OCI-LY1 (cell line): ENCODE data around the gene BOD1.

Experiments used
- H2AFZ ChIP-seq: fragments of 200-600 bp; sonication (generic), shearing (Covaris generic); 2 replicates; pipeline ENCODE4 v1.6.0; 2014; ENCODE audit warnings: antibody characterized with exemption, mild to moderate bottlenecking, low read length
- H3F3A ChIP-seq: fragments of 200-600 bp; sonication (generic), shearing (Covaris generic); 2 replicates; pipeline ENCODE4 v1.6.0; 2014; ENCODE audit warnings: mild to moderate bottlenecking, antibody characterized with exemption, low read length, moderate library complexity; ENCODE audit not compliant: insufficient read depth
- H3K27ac ChIP-seq: fragments of 200-600 bp; sonication (generic); 2 replicates; pipeline ENCODE4 v1.5.1; 2014; ENCODE audit warnings: low read length, mixed run types, mild to moderate bottlenecking, low read depth; ENCODE audit not compliant: poor library complexity, severe bottlenecking
- H3K27me3 ChIP-seq: fragments of 200-600 bp; sonication (generic); 2 replicates; pipeline ENCODE4 v1.6.0; 2014; ENCODE audit warnings: antibody characterized with exemption, mild to moderate bottlenecking, low read length, moderate library complexity; ENCODE audit not compliant: insufficient read depth
- H3K36me3 ChIP-seq: fragments of 200-600 bp; sonication (generic); 2 replicates; pipeline ENCODE4 v1.6.1; 2014; ENCODE audit warnings: mild to moderate bottlenecking, antibody characterized with exemption, low read length, moderate library complexity, mixed read lengths; ENCODE audit not compliant: insufficient read depth
- H3K4me1 ChIP-seq: fragments of 200-600 bp; sonication (generic); 2 replicates; pipeline ENCODE4 v1.5.1; 2014; ENCODE audit warnings: mild to moderate bottlenecking, low read length, moderate library complexity; ENCODE audit not compliant: insufficient read depth, severe bottlenecking
- H3K4me2 ChIP-seq: fragments of 200-600 bp; sonication (generic), shearing (Covaris generic); 2 replicates; pipeline ENCODE4 v1.6.1; 2014; ENCODE audit warnings: low read length
- H3K4me3 ChIP-seq: fragments of 200-600 bp; sonication (generic); 2 replicates; pipeline ENCODE4 v1.5.1; 2014; ENCODE audit warnings: low read length, low read depth, mild to moderate bottlenecking, mixed read lengths; ENCODE audit not compliant: poor library complexity, severe bottlenecking
- H3K79me2 ChIP-seq: fragments of 200-600 bp; shearing (Covaris generic); 2 replicates; pipeline ENCODE4 v1.6.1; 2016; ENCODE audit warnings: mixed run types, low read length, mixed read lengths; ENCODE audit not compliant: insufficient read depth
- H3K9ac ChIP-seq: fragments of 200-600 bp; sonication (generic), shearing (Covaris generic); 2 replicates; pipeline ENCODE4 v1.6.1; 2014; ENCODE audit warnings: mild to moderate bottlenecking, low read length, mixed read lengths
- H3K9me2 ChIP-seq: fragments of 200-600 bp; sonication (generic), shearing (Covaris generic); 2 replicates; pipeline ENCODE4 v1.6.1; 2014; ENCODE audit warnings: low read depth, mild to moderate bottlenecking, low read length, mixed read lengths
- H3K9me3 ChIP-seq: fragments of 200-600 bp; shearing (Covaris generic); 2 replicates; pipeline ENCODE4 v1.6.1; 2014; ENCODE audit warnings: low read length, mixed read lengths
- H4K20me1 ChIP-seq: fragments of 200-600 bp; sonication (generic), shearing (Covaris generic); 2 replicates; pipeline ENCODE4 v1.6.0; 2016; ENCODE audit warnings: mild to moderate bottlenecking, low read length; ENCODE audit not compliant: insufficient read depth
- EZH2 ChIP-seq: fragments of 200-600 bp; sonication (generic), shearing (Covaris generic); IDR thresholded peaks from 2 replicates; pipeline ENCODE4 v1.8.0; 2017; ENCODE audit warnings: borderline replicate concordance, mixed run types, mild to moderate bottlenecking, antibody characterized with exemption, low read length, moderate library complexity, mixed read lengths
- TF ChIP-seq, protein P1 (sequence below): fragments of 200-600 bp; sonication (generic), shearing (Covaris generic); IDR thresholded peaks from 2 replicates; pipeline ENCODE4 v1.5.1; 2017; ENCODE audit warnings: mild to moderate bottlenecking, antibody characterized with exemption, low read length, moderate library complexity, mixed read lengths

BOD1 gene

DNA sequence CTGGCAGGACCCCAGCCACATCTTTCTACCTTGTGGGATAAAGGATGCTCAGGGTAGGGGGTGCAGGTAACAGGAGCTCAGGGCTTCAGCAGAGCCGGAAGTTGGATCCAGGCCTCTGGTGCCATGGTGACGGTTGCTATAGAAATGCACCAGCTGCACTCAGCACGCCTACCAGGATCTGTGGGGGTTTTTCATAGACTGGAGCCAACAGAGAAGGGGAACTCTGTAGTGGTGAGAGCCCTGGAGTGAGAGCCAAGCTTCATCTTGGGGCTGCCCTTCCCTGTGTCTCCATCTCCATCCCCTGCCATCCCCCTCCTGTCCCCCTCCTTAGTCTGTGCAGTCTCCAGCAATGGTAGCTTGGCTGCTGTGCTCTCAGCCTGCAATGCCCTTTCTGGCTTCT, 27.5 kb upstream of the BOD1 start:
- Histone ChIP-seq H3K4me2 (peak overlapping the region; percentile 32; the same call in 1 of the 2 replicates), H3K4me1 (peaks cover 70% of the 10 kb centered on the region), H2AFZ (no peak overlapping the region)

DNA sequence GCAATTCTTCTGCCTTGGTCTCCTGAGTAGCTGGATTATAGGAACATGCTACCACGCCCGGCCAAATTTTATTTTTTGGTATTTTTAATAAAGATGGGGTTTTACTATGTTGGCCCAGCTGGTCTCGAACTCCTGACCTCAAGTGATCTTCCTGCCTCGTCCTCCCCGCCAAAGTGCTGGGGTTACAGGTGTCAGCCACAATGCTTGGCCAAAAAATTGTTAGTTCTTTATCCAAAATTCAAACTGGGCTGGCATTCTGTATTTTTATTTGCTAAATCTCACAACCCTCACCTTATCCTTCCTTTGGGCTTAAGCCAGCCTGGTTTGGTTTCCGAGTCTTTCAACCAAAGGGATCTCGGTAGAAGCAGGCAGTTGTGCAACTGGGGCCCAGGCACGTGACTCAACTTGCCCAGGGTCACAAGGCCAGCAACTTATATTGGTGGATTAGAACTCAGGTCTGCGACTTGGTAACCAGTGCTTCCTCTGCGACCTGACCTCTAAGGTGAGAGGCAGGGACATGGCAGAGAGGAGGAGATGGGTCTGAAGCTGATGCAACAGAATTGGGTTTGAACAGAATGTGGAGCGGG, 26.5 kb upstream of the BOD1 start:
- peak overlapping the region; percentile 83 for H3K27ac ChIP-seq
- no peaks in the 10 kb centered on the region for H3F3A ChIP-seq
- H3K4me3 ChIP-seq: no peak overlapping the region
- no peaks in the 10 kb centered on the region for H3K9me2 ChIP-seq
- H3K9ac ChIP-seq: peak overlapping the region; percentile 9; the same call in 1 of the 2 replicates
- no peaks in the 10 kb centered on the region for H3K36me3 ChIP-seq
- H2AFZ ChIP-seq: no peak overlapping the region
- H3K79me2 ChIP-seq: no peaks in the 10 kb centered on the region
- TF ChIP-seq EZH2: no peak
- TF ChIP-seq, protein P1, sequence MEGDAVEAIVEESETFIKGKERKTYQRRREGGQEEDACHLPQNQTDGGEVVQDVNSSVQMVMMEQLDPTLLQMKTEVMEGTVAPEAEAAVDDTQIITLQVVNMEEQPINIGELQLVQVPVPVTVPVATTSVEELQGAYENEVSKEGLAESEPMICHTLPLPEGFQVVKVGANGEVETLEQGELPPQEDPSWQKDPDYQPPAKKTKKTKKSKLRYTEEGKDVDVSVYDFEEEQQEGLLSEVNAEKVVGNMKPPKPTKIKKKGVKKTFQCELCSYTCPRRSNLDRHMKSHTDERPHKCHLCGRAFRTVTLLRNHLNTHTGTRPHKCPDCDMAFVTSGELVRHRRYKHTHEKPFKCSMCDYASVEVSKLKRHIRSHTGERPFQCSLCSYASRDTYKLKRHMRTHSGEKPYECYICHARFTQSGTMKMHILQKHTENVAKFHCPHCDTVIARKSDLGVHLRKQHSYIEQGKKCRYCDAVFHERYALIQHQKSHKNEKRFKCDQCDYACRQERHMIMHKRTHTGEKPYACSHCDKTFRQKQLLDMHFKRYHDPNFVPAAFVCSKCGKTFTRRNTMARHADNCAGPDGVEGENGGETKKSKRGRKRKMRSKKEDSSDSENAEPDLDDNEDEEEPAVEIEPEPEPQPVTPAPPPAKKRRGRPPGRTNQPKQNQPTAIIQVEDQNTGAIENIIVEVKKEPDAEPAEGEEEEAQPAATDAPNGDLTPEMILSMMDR: no peak
- peaks cover 80% of the 10 kb centered on the region for H3K4me1 ChIP-seq
- no peaks in the 10 kb centered on the region for H3K9me3 ChIP-seq
- H3K4me2 ChIP-seq: peak overlapping the region; percentile 32; the same call in 1 of the 2 replicates
- no peaks in the 10 kb centered on the region for H4K20me1 ChIP-seq
- H3K27me3 ChIP-seq: no peaks in the 10 kb centered on the region; the same call in 1 of the 2 replicates

More for the DNA sequence above, 27.5 kb upstream of the BOD1 start:
- H3K9ac ChIP-seq: peak overlapping the region; percentile 27; the same call in 1 of the 2 replicates
- no peaks in the 10 kb centered on the region for H3K36me3 ChIP-seq
- no peaks in the 10 kb centered on the region; the same call in 1 of the 2 replicates for H3K27me3 ChIP-seq
- no peak overlapping the region for H3K4me3 ChIP-seq
- peak overlapping the region; percentile 83 for H3K27ac ChIP-seq
- H3F3A ChIP-seq: no peaks in the 10 kb centered on the region
- TF ChIP-seq EZH2: no peak
- TF ChIP-seq, protein P1: no peak
- no peaks in the 10 kb centered on the region for H4K20me1 ChIP-seq
- H3K9me3 ChIP-seq: no peaks in the 10 kb centered on the region
- H3K79me2 ChIP-seq: no peaks in the 10 kb centered on the region
- H3K9me2 ChIP-seq: no peaks in the 10 kb centered on the region

DNA sequence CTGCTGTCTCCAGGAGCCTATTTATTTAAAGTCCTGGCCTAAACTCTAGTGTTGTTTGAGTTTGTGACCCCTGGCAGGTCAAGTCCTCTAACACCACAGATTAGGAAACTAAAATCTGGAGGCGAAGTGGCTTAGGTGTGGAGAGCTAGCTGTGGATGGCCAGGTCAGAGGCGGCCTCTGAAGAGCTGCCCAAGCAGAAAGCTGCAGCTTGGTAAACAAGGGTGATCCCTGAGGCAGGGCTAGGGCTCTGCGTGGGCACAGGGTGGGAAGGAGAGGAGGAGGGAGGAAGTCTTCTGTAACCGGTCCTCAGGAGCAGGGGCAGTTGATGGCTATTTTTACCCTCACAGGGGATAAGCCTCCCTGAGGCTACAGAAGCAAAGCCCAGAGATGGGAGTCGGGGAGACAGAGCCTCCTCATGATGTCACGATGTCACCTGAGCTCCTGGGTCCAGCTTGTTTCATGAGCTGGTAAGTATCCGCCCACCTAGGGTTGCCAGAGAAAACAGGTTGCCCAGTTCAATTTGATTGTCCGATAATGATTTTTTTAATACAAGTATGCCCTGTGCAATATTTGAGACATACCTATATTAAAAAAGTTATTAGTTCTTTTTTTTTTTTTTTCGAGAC, 25.9 kb upstream of the BOD1 start:
- H3K36me3 ChIP-seq: no peaks in the 10 kb centered on the region
- H2AFZ ChIP-seq: no peak overlapping the region
- no peaks in the 10 kb centered on the region for H3F3A ChIP-seq
- no peak overlapping the region; the same call in 1 of the 2 replicates for H3K9ac ChIP-seq
- no peaks in the 10 kb centered on the region for H3K79me2 ChIP-seq
- TF ChIP-seq EZH2: no peak
- TF ChIP-seq, protein P1: no peak
- H3K4me2 ChIP-seq: no peak overlapping the region
- peaks cover 87% of the 10 kb centered on the region for H3K4me1 ChIP-seq
- no peak overlapping the region for H3K4me3 ChIP-seq
- H3K9me3 ChIP-seq: no peaks in the 10 kb centered on the region
- H3K9me2 ChIP-seq: no peaks in the 10 kb centered on the region
- H3K27me3 ChIP-seq: no peaks in the 10 kb centered on the region
- peak overlapping the region; percentile 38 for H3K27ac ChIP-seq
- no peaks in the 10 kb centered on the region for H4K20me1 ChIP-seq
